Measurements from ENCODE around the gene LRPAP1. TPM values are rescaled to one million over a fixed set of nuclear protein-coding genes. Genes with fewer than 3 reads are reported as not detected.

LRPAP1 gene
- total RNA-seq, 2 experiments from 2014 or later, result 73.1 to 76.6 TPM

- Mint-ChIP-seq H3K4me1 (peaks cover 1% of the 10 kb centered on the region), H3K27ac (no peak overlapping the region), H3K9me3 (no peaks in the 10 kb centered on the region), H3K36me3 (no peaks in the 10 kb centered on the region), H3K27me3 (peaks cover 15% of the 10 kb centered on the region), H3K4me3 (no peak overlapping the region)
- no peak for ATAC-seq (ENCODE audit: low read depth)
- POLR2A ChIA-PET, result no interaction called here
- DNase-seq, result no peak
Observed at GRCh38 chr4:3481783-3482393, 50.3 kb downstream of the LRPAP1 start.

GRCh38 chr4:3481113-3481531 lies 51.1 kb downstream of the LRPAP1 start:
- POLR2A ChIA-PET, result no interaction called here
- Mint-ChIP-seq H3K9me3 (no peaks in the 10 kb centered on the region), H3K4me3 (no peak overlapping the region), H3K27me3 (peaks cover 15% of the 10 kb centered on the region), H3K4me1 (no peaks in the 10 kb centered on the region), H3K36me3 (no peaks in the 10 kb centered on the region), H3K27ac (no peak overlapping the region)
- DNase-seq (no peak), ATAC-seq (ENCODE audit: low read depth) (no peak)

- DNase-seq (peak; percentile 88), ATAC-seq (ENCODE audit: low read depth) (peak; percentile 73)
- H3K27me3 Mint-ChIP-seq, result peaks cover 15% of the 10 kb centered on the region
- POLR2A ChIA-PET, result no interaction called here
- H3K4me1 Mint-ChIP-seq, result no peaks in the 10 kb centered on the region
- no peak overlapping the region for H3K4me3 Mint-ChIP-seq
- H3K36me3 Mint-ChIP-seq, result no peaks in the 10 kb centered on the region
- H3K9me3 Mint-ChIP-seq, result no peaks in the 10 kb centered on the region
- H3K27ac Mint-ChIP-seq, result no peak overlapping the region
Observed at GRCh38 chr4:3480528-3481112, 51.6 kb downstream of the LRPAP1 start.

GRCh38 chr4:3479358-3480101 lies 52.7 kb downstream of the LRPAP1 start:
- H3K4me1 Mint-ChIP-seq, result no peaks in the 10 kb centered on the region
- DNase-seq (no peak), ATAC-seq (ENCODE audit: low read depth) (no peak)
- H3K27ac Mint-ChIP-seq, result no peak overlapping the region
- POLR2A ChIA-PET, result no interaction called here
- H3K36me3 Mint-ChIP-seq, result no peaks in the 10 kb centered on the region
- no peak overlapping the region for H3K4me3 Mint-ChIP-seq
- H3K9me3 Mint-ChIP-seq, result no peaks in the 10 kb centered on the region
- peaks cover 15% of the 10 kb centered on the region for H3K27me3 Mint-ChIP-seq

- ATAC-seq (ENCODE audit: low read depth) (no peak), DNase-seq (no peak)
- Mint-ChIP-seq H3K27ac (no peak overlapping the region), H3K27me3 (peaks cover 15% of the 10 kb centered on the region), H3K36me3 (no peaks in the 10 kb centered on the region), H3K4me3 (no peak overlapping the region), H3K4me1 (no peaks in the 10 kb centered on the region), H3K9me3 (no peaks in the 10 kb centered on the region)
- POLR2A ChIA-PET, result no interaction called here
Observed at GRCh38 chr4:3478446-3479357, 53.5 kb downstream of the LRPAP1 start.

- DNase-seq (no peak), ATAC-seq (ENCODE audit: low read depth) (no peak)
- POLR2A ChIA-PET, result no interaction called here
- no peak overlapping the region for H3K27ac Mint-ChIP-seq
- no peak overlapping the region for H3K4me3 Mint-ChIP-seq
- H3K4me1 Mint-ChIP-seq, result no peaks in the 10 kb centered on the region
- H3K27me3 Mint-ChIP-seq, result peaks cover 15% of the 10 kb centered on the region
- no peaks in the 10 kb centered on the region for H3K36me3 Mint-ChIP-seq
- no peaks in the 10 kb centered on the region for H3K9me3 Mint-ChIP-seq
Observed at GRCh38 chr4:3477750-3478430, 54.3 kb downstream of the LRPAP1 start.

GRCh38 chr4:3476936-3477749 lies 55.1 kb downstream of the LRPAP1 start:
- Mint-ChIP-seq H3K4me3 (no peak overlapping the region), H3K9me3 (no peaks in the 10 kb centered on the region), H3K27me3 (peaks cover 15% of the 10 kb centered on the region), H3K4me1 (no peaks in the 10 kb centered on the region), H3K36me3 (no peaks in the 10 kb centered on the region), H3K27ac (no peak overlapping the region)
- ATAC-seq (ENCODE audit: low read depth) (no peak), DNase-seq (no peak)
- POLR2A ChIA-PET, result no interaction called here

GRCh38 chr4:3476341-3476747 lies 55.9 kb downstream of the LRPAP1 start:
- POLR2A ChIA-PET, result no interaction called here
- peaks cover 10% of the 10 kb centered on the region for H3K27me3 Mint-ChIP-seq
- no peaks in the 10 kb centered on the region for H3K9me3 Mint-ChIP-seq
- no peaks in the 10 kb centered on the region for H3K4me1 Mint-ChIP-seq
- H3K27ac Mint-ChIP-seq, result no peak overlapping the region
- DNase-seq (no peak), ATAC-seq (ENCODE audit: low read depth) (no peak)
- H3K4me3 Mint-ChIP-seq, result no peak overlapping the region
- no peaks in the 10 kb centered on the region for H3K36me3 Mint-ChIP-seq

- Mint-ChIP-seq H3K9me3 (no peaks in the 10 kb centered on the region), H3K4me3 (no peak overlapping the region), H3K27me3 (peaks cover 6% of the 10 kb centered on the region), H3K4me1 (no peaks in the 10 kb centered on the region), H3K36me3 (no peaks in the 10 kb centered on the region), H3K27ac (no peak overlapping the region)
- ATAC-seq (ENCODE audit: low read depth) (no peak), DNase-seq (no peak)
- POLR2A ChIA-PET, result no interaction called here
Observed at GRCh38 chr4:3475713-3476260, 56.4 kb downstream of the LRPAP1 start.

- POLR2A ChIA-PET, result no interaction called here
- Mint-ChIP-seq H3K36me3 (no peaks in the 10 kb centered on the region), H3K4me3 (no peak overlapping the region), H3K27me3 (peaks cover under 1% of the 10 kb centered on the region), H3K27ac (no peak overlapping the region), H3K9me3 (no peaks in the 10 kb centered on the region), H3K4me1 (no peaks in the 10 kb centered on the region)
- ATAC-seq (ENCODE audit: low read depth), result no peak
- DNase-seq, result no peak
Observed at GRCh38 chr4:3475041-3475712, 57.0 kb downstream of the LRPAP1 start.

- no peaks in the 10 kb centered on the region for H3K4me1 Mint-ChIP-seq
- no peaks in the 10 kb centered on the region for H3K9me3 Mint-ChIP-seq
- H3K27me3 Mint-ChIP-seq, result no peaks in the 10 kb centered on the region
- no peak overlapping the region for H3K4me3 Mint-ChIP-seq
- no peak for ATAC-seq (ENCODE audit: low read depth)
- no peak overlapping the region for H3K27ac Mint-ChIP-seq
- no peak for DNase-seq
- POLR2A ChIA-PET, result no interaction called here
- no peaks in the 10 kb centered on the region for H3K36me3 Mint-ChIP-seq
Observed at GRCh38 chr4:3473996-3474765, 58.0 kb downstream of the LRPAP1 start.
